DND-41 (cell line): ENCODE data around the gene MICAL2.

Experiments used
- ATAC-seq: fragments of 200-7000 bp; cut with Tn5 transposase; 3 replicates; pipeline ENCODE4 v1.9.1; 2021; ENCODE audit warnings: low read depth; ENCODE audit not compliant: insufficient read depth
- DNase-seq: peaks from one replicate; pipeline ENCODE4 v3.0.0-alpha.2; 2020
- H2AFZ ChIP-seq: 2 replicates; pipeline ENCODE4 v1.6.0; 2012; ENCODE audit warnings: low read depth, low read length
- H3K27ac ChIP-seq: 2 replicates; pipeline ENCODE4 v1.5.1; 2012; ENCODE audit warnings: low read length, inconsistent platforms
- H3K27me3 ChIP-seq: fragments of 200-600 bp; sonication (generic); 2 replicates; pipeline ENCODE4 v1.6.0; 2012; ENCODE audit warnings: low read length, mild to moderate bottlenecking, inconsistent platforms; ENCODE audit not compliant: insufficient read depth, poor library complexity
- H3K36me3 ChIP-seq: 2 replicates; pipeline ENCODE4 v1.5.1; 2012; ENCODE audit warnings: low read length, inconsistent platforms; ENCODE audit not compliant: insufficient read depth
- H3K4me1 ChIP-seq: 2 replicates; pipeline ENCODE4 v1.5.1; 2012; ENCODE audit warnings: mild to moderate bottlenecking, low read length; ENCODE audit not compliant: insufficient read depth
- H3K4me2 ChIP-seq: 2 replicates; pipeline ENCODE4 v1.6.0; 2012; ENCODE audit warnings: mild to moderate bottlenecking, moderate library complexity, low read length, inconsistent platforms; ENCODE audit not compliant: insufficient read depth
- H3K4me3 ChIP-seq, 2 experiments: fragments of 200-600 bp in 1 of 2; shearing (Covaris generic) in 1 of 2; 2 replicates each; pipeline ENCODE4 v1.5.1; 2012 to 2016; ENCODE audit warnings: inconsistent platforms in 2 of 2, low read length in 2 of 2, mild to moderate bottlenecking in 2 of 2, low read depth in 1 of 2, moderate library complexity in 1 of 2
- H3K79me2 ChIP-seq: 2 replicates; pipeline ENCODE4 v1.6.0; 2012; ENCODE audit warnings: low read length, inconsistent platforms; ENCODE audit not compliant: insufficient read depth
- H3K9ac ChIP-seq: 2 replicates; pipeline ENCODE4 v1.6.0; 2012; ENCODE audit warnings: low read depth, mild to moderate bottlenecking, inconsistent platforms, low read length, moderate library complexity
- H3K9me3 ChIP-seq: 2 replicates; pipeline ENCODE4 v1.5.1; 2012; ENCODE audit warnings: low read length, moderate library complexity, mild to moderate bottlenecking, inconsistent platforms; ENCODE audit not compliant: insufficient read depth, severe bottlenecking
- H4K20me1 ChIP-seq: 2 replicates; pipeline ENCODE4 v1.6.0; 2012; ENCODE audit warnings: low read length; ENCODE audit not compliant: insufficient read depth
- EZH2 ChIP-seq: IDR thresholded peaks from 3 replicates; pipeline ENCODE4 v1.6.1; 2012; ENCODE audit warnings: borderline replicate concordance, low read depth, mild to moderate bottlenecking, moderate library complexity, low read length, inconsistent platforms; ENCODE audit not compliant: severe bottlenecking
- TF ChIP-seq, protein P1 (sequence below): IDR thresholded peaks from 2 replicates; pipeline ENCODE4 v1.5.1; 2012; ENCODE audit warnings: borderline replicate concordance, low read length, moderate library complexity, mild to moderate bottlenecking; ENCODE audit not compliant: poor library complexity, severe bottlenecking; ENCODE audit errors: extremely low read depth

Gene MICAL2

DNA sequence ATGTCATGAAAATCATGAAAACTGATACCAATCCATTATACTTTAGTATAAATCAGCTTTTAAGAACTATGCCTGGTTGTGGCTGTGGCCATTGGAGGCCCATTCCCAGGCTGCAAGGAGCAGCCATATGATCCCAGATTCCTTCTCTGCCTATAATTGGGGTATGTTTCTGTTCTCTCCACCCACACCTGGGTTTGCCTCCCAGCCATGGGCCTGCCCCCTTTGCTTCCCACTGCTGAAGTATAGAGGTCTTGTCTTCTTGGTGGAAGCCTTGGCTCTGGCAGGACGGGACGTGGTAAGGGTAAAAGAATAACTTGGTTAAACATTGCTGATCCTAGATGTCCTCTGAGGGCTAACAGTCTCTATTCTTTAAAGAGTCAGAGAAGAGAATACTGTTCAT lies 2.4 kb downstream of the MICAL2 start:
- no peak overlapping the region for H3K27ac ChIP-seq
- H2AFZ ChIP-seq = no peak overlapping the region
- no peaks in the 10 kb centered on the region for H4K20me1 ChIP-seq
- peaks cover 16% of the 10 kb centered on the region for H3K4me1 ChIP-seq
- no peak overlapping the region for H3K4me3 ChIP-seq
- H3K36me3 ChIP-seq = no peaks in the 10 kb centered on the region
- TF ChIP-seq, protein P1, sequence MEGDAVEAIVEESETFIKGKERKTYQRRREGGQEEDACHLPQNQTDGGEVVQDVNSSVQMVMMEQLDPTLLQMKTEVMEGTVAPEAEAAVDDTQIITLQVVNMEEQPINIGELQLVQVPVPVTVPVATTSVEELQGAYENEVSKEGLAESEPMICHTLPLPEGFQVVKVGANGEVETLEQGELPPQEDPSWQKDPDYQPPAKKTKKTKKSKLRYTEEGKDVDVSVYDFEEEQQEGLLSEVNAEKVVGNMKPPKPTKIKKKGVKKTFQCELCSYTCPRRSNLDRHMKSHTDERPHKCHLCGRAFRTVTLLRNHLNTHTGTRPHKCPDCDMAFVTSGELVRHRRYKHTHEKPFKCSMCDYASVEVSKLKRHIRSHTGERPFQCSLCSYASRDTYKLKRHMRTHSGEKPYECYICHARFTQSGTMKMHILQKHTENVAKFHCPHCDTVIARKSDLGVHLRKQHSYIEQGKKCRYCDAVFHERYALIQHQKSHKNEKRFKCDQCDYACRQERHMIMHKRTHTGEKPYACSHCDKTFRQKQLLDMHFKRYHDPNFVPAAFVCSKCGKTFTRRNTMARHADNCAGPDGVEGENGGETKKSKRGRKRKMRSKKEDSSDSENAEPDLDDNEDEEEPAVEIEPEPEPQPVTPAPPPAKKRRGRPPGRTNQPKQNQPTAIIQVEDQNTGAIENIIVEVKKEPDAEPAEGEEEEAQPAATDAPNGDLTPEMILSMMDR = no peak
- no peak for TF ChIP-seq EZH2
- ATAC-seq = no peak
- H3K79me2 ChIP-seq = no peaks in the 10 kb centered on the region
- H3K9ac ChIP-seq = no peak overlapping the region
- H3K9me3 ChIP-seq = no peaks in the 10 kb centered on the region
- no peak for DNase-seq
- H3K4me2 ChIP-seq = no peak overlapping the region
- H3K27me3 ChIP-seq = no peaks in the 10 kb centered on the region

DNA sequence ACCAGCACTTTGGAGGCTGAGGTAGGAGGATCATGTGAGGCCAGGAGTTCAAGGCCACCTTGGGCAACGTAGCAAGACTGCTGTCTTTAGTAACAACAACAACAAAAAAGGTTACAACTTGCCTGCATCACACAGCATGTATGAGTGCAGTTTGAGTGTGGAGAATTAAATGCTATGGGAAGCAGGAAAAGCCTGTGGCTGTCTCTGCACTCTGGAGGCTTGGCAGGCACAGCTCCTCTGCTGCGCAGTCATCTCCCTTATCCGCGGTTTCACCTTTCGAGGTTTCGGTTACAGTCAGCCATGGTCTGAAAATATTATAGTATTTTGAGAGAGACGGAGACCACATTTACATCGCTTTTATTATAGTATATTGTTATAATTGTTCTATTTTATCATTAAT lies 2.9 kb downstream of the MICAL2 start:
- Histone ChIP-seq H3K27me3 (no peaks in the 10 kb centered on the region), H3K27ac (no peak overlapping the region), H3K79me2 (no peaks in the 10 kb centered on the region), H3K4me2 (no peak overlapping the region), H3K9ac (no peak overlapping the region), H3K4me3 (no peak overlapping the region), H3K36me3 (no peaks in the 10 kb centered on the region), H2AFZ (no peak overlapping the region), H4K20me1 (no peaks in the 10 kb centered on the region), H3K4me1 (peaks cover 16% of the 10 kb centered on the region), H3K9me3 (no peaks in the 10 kb centered on the region)
- TF ChIP-seq EZH2 = no peak
- TF ChIP-seq, protein P1 = no peak
- no peak for DNase-seq
- no peak for ATAC-seq

DNA sequence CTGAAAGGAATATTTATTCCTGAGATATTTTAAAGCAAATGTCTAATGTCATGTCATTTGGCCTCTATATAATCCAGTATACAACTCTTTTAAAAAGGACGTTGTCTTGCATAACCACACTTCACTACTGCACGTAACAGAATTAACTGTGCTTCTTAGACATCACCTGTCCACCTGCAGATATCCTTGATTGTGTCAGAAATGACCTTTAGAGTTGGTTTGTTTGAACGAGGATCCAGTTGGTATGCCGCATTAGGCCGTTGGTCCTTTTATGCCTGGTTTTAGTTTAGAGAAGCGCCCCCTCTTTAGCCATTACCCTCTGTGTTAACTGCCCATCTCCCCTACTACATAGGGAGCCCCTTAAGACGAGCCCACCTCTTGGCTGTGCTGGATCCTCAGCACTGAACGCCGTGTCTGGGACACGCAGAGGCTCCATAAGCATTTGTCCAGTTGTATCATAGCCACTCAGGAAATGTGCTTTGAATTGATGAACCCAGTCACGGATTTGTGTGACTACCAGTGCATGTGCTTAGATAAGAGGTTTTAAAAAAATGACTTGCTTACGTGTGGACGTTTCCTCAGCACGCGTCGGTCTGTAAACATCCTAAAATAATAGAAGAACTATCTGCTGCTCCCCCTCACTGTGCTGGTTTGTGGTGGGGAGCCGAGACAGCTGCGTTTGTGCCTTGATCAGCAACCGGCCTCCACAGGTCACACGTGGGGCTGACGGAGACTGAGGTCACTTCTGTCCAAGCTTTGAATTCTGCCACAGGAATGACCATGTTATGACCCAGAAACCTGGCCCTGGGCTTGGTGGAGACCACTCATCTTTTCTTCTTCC lies 4.0 kb downstream of the MICAL2 start:
- H3K79me2 ChIP-seq = no peaks in the 10 kb centered on the region
- no peaks in the 10 kb centered on the region for H3K9me3 ChIP-seq
- TF ChIP-seq EZH2 = no peak
- TF ChIP-seq, protein P1 = no peak
- no peak for DNase-seq
- H3K27me3 ChIP-seq = no peaks in the 10 kb centered on the region
- no peak overlapping the region for H2AFZ ChIP-seq
- no peak for ATAC-seq
- no peaks in the 10 kb centered on the region for H3K36me3 ChIP-seq
- H3K4me1 ChIP-seq = peaks cover 16% of the 10 kb centered on the region
- H3K4me2 ChIP-seq = no peak overlapping the region
- H3K27ac ChIP-seq = no peak overlapping the region
- no peak overlapping the region for H3K9ac ChIP-seq
- H3K4me3 ChIP-seq = no peak overlapping the region
- no peaks in the 10 kb centered on the region for H4K20me1 ChIP-seq
